Measurements from ENCODE around the gene SLC6A6.

Gene SLC6A6

DNA sequence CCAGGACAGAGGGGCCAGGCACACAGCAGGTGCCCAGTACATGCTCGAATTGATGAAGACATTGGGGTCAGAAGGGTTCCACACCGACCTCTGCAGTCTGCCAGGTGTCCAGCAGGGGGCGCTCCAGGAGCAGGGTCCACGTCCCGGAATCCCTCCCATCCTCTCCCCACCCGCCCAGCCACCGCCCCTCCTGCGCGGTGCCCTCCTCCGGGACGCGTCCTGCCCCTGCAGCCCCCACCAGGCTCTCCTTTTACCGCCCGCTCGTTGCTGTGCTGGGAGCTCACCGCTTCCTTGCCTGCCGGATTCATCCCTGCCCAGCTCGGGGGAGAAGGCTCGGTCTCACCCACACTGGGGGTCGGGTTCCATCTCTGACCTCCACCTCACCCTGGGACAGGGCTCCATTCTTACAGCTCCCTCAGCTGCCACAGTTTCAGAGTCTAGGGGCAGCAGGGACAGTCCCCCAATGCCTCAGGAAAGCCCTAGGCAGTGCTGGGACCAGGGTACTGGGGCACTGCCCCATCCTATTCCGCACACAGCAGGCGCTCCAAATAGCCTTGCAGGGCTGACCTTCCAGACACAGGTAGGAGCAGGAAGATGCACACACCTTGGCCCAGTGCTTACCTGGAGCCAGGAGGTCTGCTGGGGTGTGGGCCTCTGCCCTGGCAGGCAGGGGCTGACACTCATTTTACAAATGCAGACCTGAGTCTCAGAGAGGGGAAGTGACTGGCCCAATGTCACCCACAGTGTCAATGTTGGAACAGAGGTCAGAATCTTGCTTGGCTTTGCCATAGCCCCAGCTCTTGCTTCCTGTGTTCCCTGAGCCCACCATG is 106.8 kb downstream of the SLC6A6 start:
- Histone ChIP-seq H3K27me3 (ENCODE audit: insufficient read depth, insufficient read length) (no peaks in the 10 kb centered on the region), H3K4me3 (ENCODE audit: insufficient read length, low read depth) (no peak overlapping the region), H3K4me1 (ENCODE audit: insufficient read depth, insufficient read length) (peaks cover 7% of the 10 kb centered on the region), H3K9me3 (ENCODE audit: insufficient read depth, low read length) (no peaks in the 10 kb centered on the region), H3K36me3 (ENCODE audit: insufficient read depth, insufficient read length, low read length) (no peaks in the 10 kb centered on the region), H3K9ac (ENCODE audit: insufficient read length, low read depth) (peak overlapping the region; percentile 72)
- DNase-seq (ENCODE audit: low read depth, low spot score) = peak; percentile 69
- no peak for TF ChIP-seq YY1 (IDR thresholded peaks at IDR 0.05; ENCODE audit: insufficient read depth, insufficient read length)
- TF ChIP-seq SUZ12 (IDR thresholded peaks at IDR 0.05; ENCODE audit: extremely low read depth, insufficient read depth, insufficient read length) = no peak
- TF ChIP-seq ZNF274 (IDR thresholded peaks at IDR 0.05; ENCODE audit: low read depth, low read length) = no peak

DNA sequence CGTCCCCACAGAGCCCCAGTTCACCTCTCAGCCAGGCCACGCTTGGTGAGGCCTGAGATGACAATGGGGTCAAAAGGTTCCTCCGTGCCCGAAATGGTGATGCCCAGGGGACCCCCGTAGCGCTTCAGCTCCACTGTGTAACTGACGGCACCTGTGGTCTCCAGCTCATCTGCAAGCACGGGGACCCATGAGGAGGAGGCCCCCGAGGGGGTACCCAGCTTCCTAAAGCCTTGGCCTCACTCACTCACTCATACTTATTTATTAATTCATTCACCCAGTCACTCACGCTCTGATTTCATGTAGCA is 107.3 kb downstream of the SLC6A6 start:
- Histone ChIP-seq H3K27me3 (ENCODE audit: insufficient read depth, insufficient read length) (no peaks in the 10 kb centered on the region), H3K4me3 (ENCODE audit: insufficient read length, low read depth) (no peak overlapping the region), H3K9me3 (ENCODE audit: insufficient read depth, low read length) (no peaks in the 10 kb centered on the region), H3K4me1 (ENCODE audit: insufficient read depth, insufficient read length) (peaks cover 7% of the 10 kb centered on the region), H3K36me3 (ENCODE audit: insufficient read depth, insufficient read length, low read length) (no peaks in the 10 kb centered on the region), H3K9ac (ENCODE audit: insufficient read length, low read depth) (no peak overlapping the region)
- no peak for TF ChIP-seq YY1 (IDR thresholded peaks at IDR 0.05; ENCODE audit: insufficient read depth, insufficient read length)
- DNase-seq (ENCODE audit: low read depth, low spot score) = no peak

DNA sequence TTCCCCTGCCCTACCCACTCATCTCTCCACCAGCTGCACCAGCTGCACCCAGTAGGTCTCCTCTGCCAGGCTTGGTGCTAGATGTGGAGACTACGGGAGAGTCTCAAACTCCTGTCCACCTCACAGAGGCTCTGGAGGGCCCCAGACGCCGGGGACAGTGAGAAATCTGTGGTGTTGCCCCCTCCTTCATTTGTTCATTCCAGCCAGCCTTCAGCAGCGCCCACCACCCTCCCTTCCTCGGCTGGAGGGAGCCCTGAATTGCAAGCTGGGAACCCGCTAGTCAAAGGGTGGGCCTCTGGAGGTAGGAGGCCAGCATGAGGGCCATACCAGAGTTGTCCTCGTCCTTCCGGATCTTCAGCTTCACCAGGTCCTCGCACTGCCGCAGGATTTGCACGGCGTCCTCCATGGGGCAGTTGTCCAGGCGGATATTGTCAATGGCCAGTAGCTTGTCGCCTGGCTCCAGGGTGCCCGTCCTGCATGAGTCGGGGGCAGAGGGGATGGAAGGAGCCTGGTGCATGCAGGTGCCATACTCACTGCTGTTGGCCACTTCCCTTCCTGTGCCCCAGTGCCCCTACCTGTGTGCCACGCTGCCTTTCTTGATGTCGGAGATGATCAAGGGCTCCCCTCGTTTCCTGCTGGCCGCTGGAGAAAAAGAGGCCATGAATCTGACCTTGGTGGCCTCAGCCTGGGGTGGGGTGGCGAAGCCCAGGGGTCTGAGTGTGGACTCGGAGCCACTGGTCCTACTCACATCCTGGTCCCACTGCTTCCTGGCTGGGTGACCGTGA is 108.6 kb downstream of the SLC6A6 start:
- Histone ChIP-seq H3K4me3 (ENCODE audit: insufficient read length, low read depth) (no peak overlapping the region), H3K4me1 (ENCODE audit: insufficient read depth, insufficient read length) (peaks cover 7% of the 10 kb centered on the region), H3K36me3 (ENCODE audit: insufficient read depth, insufficient read length, low read length) (no peaks in the 10 kb centered on the region), H3K9me3 (ENCODE audit: insufficient read depth, low read length) (no peaks in the 10 kb centered on the region), H3K27me3 (ENCODE audit: insufficient read depth, insufficient read length) (no peaks in the 10 kb centered on the region), H3K9ac (ENCODE audit: insufficient read length, low read depth) (no peak overlapping the region)
- DNase-seq (ENCODE audit: low read depth, low spot score) = no peak
- TF ChIP-seq SUZ12 (IDR thresholded peaks at IDR 0.05; ENCODE audit: extremely low read depth, insufficient read depth, insufficient read length) = no peak
- TF ChIP-seq YY1 (IDR thresholded peaks at IDR 0.05; ENCODE audit: insufficient read depth, insufficient read length) = no peak
- no peak for TF ChIP-seq ZNF274 (IDR thresholded peaks at IDR 0.05; ENCODE audit: low read depth, low read length)

DNA sequence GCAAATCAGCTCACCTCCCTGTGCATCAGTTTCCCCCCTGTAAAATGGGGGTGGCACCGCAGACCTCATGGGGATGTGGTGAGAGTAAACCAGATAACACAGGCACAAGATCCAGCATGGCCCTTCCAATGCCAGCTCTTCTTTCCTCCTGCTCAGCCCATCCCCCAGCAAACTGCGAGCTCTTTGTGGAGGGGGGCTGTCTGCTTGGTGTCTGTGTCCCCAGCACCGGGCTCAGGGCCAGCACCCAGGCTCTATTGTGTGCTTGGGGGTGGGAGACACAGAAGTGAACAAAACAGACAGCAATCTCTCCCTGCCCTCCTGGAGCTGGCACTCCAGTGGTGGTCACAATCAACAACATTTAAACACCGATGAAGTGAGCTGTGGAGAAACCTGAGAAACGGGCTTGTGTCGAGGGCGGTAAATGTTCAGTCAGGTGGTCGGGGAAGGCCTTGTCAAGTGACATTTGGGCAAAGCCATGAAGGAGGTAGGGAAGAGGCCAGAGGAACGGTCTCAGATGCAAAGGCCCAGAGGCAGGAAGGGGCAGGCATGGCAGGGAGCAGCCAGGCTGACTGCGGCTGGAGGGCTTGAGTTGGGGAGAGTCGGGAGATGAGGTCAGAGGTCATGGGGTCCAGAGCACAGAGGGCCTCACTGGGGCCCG is 109.3 kb downstream of the SLC6A6 start:
- Histone ChIP-seq H3K4me1 (ENCODE audit: insufficient read depth, insufficient read length) (peaks cover 7% of the 10 kb centered on the region), H3K9me3 (ENCODE audit: insufficient read depth, low read length) (no peaks in the 10 kb centered on the region), H3K4me3 (ENCODE audit: insufficient read length, low read depth) (no peak overlapping the region), H3K27me3 (ENCODE audit: insufficient read depth, insufficient read length) (no peaks in the 10 kb centered on the region), H3K36me3 (ENCODE audit: insufficient read depth, insufficient read length, low read length) (no peaks in the 10 kb centered on the region), H3K9ac (ENCODE audit: insufficient read length, low read depth) (no peak overlapping the region)
- no peak for DNase-seq (ENCODE audit: low read depth, low spot score)
- TF ChIP-seq SUZ12 (IDR thresholded peaks at IDR 0.05; ENCODE audit: extremely low read depth, insufficient read depth, insufficient read length) (no peak), ZNF274 (IDR thresholded peaks at IDR 0.05; ENCODE audit: low read depth, low read length) (no peak), YY1 (IDR thresholded peaks at IDR 0.05; ENCODE audit: insufficient read depth, insufficient read length) (no peak)

DNA sequence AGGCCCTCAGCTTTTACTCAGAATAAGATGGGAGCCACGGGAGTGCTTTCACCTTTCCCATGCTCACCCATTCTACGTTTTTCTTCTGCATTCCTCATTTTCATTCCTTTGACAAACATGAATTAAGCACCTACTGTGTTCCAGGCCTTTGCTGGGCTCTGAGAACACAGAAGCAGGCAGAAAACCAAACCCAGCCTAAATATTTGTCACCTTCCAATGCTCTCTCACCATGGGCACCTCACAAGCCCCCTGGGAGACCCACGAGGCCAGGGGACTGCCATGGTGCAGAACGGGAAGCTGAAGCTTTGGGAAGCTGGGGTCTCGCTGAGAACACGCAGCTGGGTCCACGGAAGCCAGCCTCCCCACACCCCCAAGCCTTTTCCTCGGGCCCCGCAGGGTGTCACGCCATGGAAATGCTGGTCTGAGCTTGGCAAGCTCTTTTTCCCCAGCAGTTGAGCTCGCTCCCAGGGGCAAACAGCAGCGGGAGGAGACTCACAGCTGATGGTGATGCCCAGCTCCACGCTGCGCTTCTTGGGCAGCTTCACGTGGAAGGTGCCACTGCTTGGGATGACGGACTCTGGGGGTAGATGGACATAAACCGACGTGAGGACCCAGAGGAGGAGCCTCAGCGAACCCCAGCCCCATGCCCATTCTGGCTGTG is 110.0 kb downstream of the SLC6A6 start:
- H3K9me3 ChIP-seq (ENCODE audit: insufficient read depth, low read length) = no peaks in the 10 kb centered on the region
- no peaks in the 10 kb centered on the region for H3K36me3 ChIP-seq (ENCODE audit: insufficient read depth, insufficient read length, low read length)
- H3K27me3 ChIP-seq (ENCODE audit: insufficient read depth, insufficient read length) = no peaks in the 10 kb centered on the region
- no peak for DNase-seq (ENCODE audit: low read depth, low spot score)
- no peak for TF ChIP-seq YY1 (IDR thresholded peaks at IDR 0.05; ENCODE audit: insufficient read depth, insufficient read length)
- TF ChIP-seq SUZ12 (IDR thresholded peaks at IDR 0.05; ENCODE audit: extremely low read depth, insufficient read depth, insufficient read length) = no peak
- no peak for TF ChIP-seq ZNF274 (IDR thresholded peaks at IDR 0.05; ENCODE audit: low read depth, low read length)
- H3K4me3 ChIP-seq (ENCODE audit: insufficient read length, low read depth) = no peak overlapping the region
- no peak overlapping the region for H3K9ac ChIP-seq (ENCODE audit: insufficient read length, low read depth)
- peaks cover 11% of the 10 kb centered on the region for H3K4me1 ChIP-seq (ENCODE audit: insufficient read depth, insufficient read length)

DNA sequence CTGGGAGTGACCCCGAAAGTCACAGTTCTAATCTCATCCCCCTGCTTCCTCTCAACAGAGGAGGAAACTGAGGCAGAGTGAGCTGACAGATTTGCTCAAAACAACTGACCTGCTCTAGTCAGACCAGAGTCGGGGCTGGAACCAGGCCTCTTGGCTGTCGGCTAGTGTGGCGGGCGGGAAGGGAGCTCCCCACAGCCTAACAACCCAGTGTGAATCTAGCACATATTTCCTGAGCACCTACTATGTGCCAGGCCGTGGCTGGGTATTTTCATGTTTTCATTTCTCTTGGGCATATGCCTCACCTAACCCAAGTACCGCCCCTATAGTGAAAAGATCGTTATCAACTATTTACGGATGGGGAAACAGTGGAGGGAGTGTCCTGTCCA is 110.5 kb downstream of the SLC6A6 start:
- H3K4me1 ChIP-seq (ENCODE audit: insufficient read depth, insufficient read length) = peaks cover 15% of the 10 kb centered on the region
- H3K27me3 ChIP-seq (ENCODE audit: insufficient read depth, insufficient read length) = no peaks in the 10 kb centered on the region
- no peak overlapping the region for H3K9ac ChIP-seq (ENCODE audit: insufficient read length, low read depth)
- no peaks in the 10 kb centered on the region for H3K9me3 ChIP-seq (ENCODE audit: insufficient read depth, low read length)
- no peak for DNase-seq (ENCODE audit: low read depth, low spot score)
- H3K36me3 ChIP-seq (ENCODE audit: insufficient read depth, insufficient read length, low read length) = no peaks in the 10 kb centered on the region
- no peak overlapping the region for H3K4me3 ChIP-seq (ENCODE audit: insufficient read length, low read depth)
- TF ChIP-seq ZNF274 (IDR thresholded peaks at IDR 0.05; ENCODE audit: low read depth, low read length) = no peak
- TF ChIP-seq YY1 (IDR thresholded peaks at IDR 0.05; ENCODE audit: insufficient read depth, insufficient read length) = no peak
